Activated naive CD8-positive, alpha-beta T cell treated with anti-CD3 and anti-CD28 coated beads, Interleukin-2, amount 50 U/mL, for 16 hours (primary cell): Measurements from ENCODE around the gene G0S2.

Experiments
- DNase-seq: peaks from one replicate; pipeline ENCODE4 v3.0.0-alpha.2; 2020; ENCODE audit warnings: low read depth, low spot score

The G0S2 gene, protein sequence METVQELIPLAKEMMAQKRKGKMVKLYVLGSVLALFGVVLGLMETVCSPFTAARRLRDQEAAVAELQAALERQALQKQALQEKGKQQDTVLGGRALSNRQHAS

DNA sequence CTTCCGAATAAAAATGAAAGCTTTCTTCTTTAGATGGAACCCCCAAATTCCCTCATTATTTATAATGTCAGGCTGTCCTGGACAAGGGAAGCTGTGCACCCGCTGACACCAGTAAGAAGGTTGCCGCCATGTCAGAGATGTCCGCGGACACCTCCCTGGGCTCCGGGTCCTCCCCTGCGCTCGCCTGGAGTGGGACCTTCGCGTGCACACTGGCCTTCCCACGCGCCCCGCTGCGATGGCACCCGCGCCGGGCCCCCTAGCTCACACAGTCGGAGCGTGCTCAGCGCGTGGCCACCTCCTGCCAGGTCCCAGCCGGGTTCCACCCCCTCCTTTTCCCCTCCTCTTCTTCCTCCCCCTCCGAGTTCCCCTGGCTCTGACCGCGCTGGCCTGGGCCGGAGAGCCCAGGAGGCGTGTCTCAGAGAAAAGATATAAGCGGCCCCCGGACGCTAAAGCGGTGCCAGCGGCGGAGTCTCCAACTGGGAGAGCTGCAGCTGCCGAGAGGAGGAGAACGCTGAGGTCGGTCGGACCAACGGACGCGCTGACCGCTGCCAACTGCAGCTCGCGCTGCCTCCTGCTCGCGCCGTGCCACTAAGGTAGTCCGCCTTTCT is at the start of gene G0S2:
TSS of gene G0S2 (plus strand) at position 456 of the 608 bp plus-strand sequence. CDS start 273 bp downstream, outside the sequence.
- DNase-seq: no peak

DNA sequence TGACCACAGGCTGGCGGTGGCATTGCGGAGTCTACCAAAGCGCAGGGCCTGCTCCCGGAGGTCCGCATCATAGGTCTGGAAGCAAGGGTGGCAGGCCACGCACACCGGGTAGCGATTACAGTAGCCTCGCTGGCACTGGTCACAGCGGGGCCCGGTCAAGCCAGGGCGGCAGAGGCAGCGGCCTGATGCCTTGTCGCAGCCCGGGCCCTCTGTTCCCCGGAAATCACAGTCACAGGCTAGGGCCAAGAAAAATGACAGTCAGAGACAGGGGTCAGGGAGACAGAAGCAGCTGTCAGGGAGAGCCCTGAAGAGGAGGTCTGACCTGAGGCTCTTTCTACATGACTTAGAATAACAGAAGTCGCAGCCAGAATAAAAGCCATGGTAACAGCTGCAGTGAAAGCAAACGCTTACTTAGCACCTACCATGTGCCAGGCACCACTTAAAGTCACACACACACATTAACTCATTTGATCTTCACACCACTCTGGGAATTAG is 49.4 kb upstream of the G0S2 start:
- no peak for DNase-seq

DNA sequence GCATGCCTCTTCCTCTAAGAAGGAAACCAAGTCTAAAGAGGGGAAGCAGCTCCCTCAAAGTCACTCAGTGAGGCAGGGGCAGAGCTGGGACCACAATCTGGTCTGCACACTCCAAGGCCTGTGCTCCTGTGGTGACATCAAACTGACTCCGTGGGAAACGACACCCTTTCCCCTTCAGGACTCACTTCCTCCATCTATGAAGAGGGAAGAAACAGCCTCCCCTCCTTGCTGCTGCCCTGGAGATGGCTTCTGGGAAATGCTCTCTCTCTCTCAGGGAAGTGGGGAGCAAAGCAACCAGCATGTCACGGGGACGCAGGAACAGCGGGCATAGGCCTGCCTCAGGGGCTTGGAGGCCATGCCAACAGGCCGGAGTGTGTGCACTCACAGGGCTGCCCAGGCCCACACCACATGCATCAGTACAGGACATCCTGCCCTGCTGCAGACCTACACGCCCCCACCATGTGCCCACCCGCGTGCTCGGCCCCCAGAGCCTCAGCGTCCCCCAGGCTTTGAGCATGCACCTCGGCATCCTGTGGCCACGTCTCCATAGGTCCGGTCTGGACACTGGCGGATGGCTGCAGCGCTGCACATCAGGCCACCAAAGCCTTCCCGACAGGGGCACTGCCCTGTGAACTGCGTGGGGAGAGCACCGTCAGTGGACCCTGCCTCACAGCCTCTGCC is 48.7 kb upstream of the G0S2 start:
- DNase-seq: no peak

DNA sequence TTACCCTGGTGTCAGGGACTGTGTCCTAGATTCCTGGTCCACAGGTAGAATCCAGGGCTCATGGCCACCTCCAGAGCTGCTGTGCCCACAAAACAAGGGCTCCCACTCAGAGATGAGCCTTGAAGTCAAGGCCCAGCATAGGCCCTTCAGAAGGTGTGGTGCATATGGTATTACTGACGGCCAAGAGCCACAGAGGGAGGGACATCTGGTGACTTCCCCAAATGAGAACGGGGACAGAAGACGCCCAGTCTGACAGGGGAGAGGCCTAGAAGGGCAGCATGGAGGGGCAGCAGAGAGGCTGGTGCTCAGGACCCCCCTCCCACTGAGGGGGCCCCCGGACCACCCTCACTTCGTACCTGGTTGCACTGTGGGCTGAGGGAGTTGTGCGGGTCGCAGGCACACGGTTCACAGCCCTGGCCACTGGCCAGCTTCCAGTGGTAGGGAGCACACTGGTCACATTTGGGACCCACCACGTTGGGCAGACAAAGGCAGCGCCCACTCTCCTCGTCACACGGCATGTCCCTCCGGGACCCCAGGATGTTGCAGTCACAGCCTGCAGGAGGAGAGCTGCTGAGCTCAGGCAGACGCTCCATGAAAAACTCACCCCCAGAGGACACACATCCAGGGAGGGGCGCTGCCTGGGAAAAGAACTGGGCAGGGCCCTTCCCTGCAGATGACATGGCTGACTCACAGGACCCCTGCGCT is 48.0 kb upstream of the G0S2 start:
- no peak for DNase-seq

DNA sequence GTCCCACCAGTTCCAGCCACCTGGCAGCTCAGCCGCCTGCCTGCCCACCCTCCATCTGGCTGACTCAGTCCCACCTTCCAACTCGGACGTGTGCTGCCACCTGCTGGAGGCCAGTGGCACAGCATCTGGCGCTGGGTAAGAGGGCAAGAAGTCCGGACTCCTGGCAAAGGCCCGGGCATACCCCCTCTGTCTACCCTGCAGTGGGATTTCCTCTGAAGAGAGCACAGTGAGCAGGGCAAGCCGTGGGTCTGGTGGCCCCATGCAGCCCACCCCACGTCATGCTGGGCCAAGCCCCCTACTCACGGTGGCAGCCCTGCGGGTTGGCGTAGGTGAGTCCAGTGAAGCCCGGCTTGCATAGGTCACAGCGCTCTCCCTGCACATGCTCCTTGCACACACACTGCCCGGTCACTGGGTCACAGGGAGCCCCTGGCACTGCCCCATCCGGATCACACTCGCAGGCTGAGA is 47.4 kb upstream of the G0S2 start:
- DNase-seq: peak; percentile 66

DNA sequence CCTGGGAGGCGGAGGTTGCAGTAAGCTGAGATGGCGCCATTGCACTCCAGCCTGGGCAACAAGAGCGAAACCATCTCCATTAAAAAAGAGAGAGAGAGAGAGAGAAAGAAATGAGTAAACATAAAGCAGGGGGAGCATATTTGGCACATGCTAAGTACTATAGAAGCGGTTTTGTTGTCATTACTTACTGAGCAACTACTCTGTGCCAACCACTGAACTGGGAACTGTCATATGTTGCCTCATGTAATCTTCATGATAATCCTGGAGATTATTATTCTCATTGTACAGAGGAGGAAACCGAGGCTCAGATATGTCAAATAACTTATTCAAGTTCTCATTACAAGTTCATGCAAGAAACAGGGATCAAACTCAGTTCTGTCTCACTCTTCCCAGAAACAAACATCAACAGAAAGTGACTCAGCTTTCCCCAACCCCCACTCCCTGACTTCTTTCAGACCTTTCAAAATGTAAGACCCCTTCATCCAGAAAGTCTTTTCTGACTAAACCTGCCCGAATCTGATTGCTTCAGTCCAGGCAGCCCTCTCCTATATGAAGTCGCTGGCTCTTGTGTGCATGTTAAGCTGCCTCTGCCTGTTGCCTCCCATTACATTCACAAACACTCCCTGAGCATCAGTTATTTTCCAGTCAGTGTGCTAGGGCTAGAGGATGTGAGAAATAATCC is 46.5 kb upstream of the G0S2 start:
- DNase-seq: no peak

DNA sequence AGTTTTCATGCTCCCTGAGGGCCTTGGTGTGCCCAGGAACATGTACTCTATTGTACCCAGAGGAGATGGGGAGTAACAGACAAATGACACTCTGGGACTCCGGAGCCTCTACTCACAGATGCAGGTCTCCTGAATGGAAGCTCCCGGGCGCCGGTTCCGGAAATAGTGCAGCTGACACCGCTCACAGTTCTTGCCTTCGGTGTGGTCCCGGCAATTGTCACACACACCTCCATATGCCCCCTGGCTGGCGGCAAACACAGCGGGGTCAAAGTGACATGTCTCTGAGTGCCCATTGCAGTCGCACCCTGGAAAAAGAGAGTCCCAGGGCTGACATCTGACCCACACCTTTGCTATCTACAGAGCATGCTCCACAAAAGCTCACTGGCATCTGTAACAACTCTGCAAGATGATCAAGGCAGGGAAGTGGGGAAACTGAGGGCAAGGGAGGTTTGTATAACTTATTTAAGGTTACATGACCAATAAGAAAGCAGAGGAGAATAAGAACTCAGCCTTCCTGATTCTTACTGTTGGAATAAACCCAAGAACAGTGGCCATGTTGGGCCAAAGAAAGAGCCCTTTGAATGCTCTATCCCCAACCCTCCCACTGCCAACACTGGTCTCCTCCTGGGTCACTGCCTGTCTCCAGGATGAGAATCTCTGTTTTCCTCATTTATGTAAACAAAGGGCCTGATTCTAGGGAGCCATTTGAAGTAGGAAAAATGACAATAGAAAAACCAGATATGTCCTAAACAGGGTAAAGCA is 45.4 kb upstream of the G0S2 start:
- no peak for DNase-seq

DNA sequence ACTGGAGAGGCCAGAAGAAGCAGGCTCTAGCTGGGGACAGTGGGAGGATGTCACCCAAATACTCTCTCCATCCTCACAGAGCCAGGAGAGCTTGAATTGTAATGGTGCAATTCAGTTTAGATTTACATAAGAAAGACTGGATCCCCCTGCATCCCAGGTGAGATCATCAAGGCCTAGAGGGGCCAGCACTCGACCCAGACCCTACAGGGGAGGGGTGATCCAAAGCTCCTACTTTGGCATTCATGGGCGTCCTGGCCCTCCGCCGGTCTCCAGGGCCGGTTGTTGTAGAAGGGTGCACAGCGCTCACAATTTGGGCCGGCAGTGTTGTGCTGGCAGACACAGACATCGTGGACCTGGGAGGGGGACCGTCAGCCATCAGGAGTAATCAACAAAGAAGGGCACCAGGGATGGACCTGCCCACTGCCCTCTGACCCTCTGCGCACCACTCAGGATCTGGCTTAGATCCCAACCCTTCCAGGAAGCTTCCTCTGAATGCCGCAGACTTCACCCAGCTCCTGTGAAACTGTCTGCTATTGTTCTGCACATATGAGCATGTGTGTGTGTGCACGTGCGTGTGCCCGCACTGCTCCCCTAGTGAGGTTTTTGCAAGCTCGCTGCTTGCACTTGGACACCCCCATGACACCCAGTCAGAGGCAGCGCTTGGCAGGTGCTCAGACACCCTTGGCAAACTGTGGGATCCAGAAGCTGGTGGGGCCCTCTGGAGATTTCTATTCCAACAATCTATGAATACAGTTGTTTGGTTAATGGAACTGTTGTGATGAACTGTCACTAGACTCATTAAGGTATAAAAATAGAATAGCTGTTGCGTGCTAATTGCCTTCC is 44.6 kb upstream of the G0S2 start:
- no peak for DNase-seq

DNA sequence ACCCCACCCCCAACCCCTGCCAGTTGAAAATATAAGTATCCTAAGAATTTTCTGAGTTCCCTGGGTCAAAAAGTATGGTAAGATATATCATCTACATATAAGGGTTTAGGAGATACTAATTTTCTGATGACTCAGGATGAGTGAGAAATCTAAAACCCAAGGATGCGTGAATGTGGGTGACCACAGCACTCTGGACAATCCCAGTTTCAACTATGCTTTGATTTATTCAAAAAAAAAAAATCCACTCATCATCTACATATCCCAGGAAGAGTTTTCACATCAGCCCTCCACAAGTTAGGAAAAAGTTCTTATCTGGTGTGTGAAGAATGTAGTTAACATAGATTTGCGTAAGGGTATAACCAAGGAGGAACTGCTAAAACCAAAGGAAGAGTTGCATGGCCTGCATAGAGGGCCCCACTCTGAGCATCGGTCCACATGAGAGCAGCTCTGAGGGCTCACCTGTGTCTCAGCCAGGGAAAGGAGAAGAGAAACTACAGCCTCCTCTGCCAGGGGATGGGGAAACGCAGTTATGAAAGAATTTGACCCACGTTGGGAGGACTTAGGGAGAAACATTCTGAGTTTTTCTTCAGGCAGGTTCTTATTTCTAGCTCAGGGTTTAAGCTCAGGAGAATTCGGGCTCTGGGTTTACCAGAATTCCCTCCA is 41.7 kb upstream of the G0S2 start:
- DNase-seq: no peak

DNA sequence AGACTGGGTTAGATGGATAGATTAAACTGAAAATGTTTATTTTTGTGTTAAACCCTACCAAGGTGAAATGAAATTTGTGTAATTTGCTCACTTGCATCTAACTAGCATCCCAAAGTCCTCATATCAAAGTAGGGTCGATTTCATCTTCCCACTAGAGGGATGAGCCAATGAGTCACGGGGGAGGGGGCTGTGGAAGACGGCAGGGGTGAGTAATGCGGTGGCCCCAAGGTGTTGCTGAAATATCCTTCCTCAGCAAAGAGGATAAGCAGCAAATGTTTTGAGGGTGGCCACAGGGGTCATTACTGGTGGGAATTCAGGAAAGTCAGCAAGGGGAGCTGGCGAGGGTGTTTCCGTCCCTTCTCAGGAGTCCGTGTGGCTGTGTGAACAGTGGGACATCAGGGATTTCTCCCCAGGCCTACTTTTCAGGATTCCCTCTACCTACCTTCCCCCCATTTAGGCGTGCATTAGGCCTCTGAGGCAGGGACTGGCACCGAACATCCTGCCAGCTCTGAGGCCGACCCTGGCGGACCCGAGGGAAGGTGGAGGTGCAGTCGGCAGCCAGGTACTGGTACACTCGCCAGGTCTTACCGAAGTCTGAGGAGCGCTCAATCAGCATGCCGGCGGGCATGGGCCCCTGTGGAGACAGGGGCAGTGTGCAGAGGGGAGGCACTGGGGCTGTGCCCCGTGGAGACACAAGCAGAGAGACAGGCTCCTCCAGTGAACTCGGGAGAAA is 41.0 kb upstream of the G0S2 start:
- DNase-seq: no peak

DNA sequence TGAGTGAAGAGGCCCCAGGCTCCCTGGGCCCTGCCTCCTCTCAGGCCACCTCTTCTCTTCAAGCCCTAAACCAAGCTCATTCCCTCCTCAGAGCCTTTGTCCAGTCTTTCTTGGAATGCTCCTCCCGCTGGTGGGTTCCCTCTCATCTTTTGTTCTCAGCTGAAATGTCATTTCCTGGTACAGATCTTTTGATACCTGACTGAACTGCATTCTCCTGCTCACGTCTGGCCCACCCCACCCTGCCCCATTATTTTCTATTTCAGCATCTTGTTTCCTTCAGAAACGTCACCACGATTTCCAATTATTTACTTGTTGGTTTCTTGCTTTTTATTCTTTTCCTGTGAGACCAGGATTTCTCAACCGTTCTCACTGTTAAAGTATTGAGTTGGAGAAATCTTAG is 39.4 kb upstream of the G0S2 start:
- no peak for DNase-seq

DNA sequence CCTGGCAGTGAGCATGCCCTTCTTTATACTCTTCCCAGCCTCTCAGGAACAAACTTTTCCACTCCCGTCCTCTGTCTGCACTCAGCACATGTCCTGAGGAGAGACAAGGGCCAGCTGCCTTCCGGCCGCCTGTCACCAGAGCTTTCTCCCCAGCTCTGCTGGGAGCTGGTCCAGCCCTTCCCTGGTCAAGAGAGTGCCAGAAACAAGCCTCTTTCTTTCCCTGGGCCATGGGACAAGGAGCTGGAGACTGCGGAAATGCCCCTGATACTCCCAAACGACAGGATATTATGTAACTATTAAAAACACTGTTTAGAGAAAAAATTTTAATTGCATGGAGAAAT is 33.4 kb upstream of the G0S2 start:
- DNase-seq: no peak

DNA sequence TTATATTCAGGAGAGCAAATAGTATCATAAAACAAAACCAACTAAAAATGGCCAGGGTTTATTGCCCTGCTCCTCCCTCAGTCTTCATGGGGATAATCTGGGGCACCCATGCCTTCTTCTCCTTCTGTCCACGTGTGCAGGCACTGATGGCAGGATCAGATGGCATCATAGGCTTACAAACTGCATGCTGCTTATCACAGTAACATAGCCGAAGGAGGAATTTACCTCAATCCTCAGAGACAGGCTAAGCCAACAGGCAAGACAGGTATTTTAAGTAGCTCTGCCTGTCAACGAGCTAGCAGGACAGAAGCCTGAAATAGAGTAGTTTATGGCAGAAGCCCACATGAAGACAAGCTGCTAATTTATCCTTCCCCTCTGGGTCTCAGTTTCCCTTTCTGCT is 32.4 kb upstream of the G0S2 start:
- DNase-seq: no peak

DNA sequence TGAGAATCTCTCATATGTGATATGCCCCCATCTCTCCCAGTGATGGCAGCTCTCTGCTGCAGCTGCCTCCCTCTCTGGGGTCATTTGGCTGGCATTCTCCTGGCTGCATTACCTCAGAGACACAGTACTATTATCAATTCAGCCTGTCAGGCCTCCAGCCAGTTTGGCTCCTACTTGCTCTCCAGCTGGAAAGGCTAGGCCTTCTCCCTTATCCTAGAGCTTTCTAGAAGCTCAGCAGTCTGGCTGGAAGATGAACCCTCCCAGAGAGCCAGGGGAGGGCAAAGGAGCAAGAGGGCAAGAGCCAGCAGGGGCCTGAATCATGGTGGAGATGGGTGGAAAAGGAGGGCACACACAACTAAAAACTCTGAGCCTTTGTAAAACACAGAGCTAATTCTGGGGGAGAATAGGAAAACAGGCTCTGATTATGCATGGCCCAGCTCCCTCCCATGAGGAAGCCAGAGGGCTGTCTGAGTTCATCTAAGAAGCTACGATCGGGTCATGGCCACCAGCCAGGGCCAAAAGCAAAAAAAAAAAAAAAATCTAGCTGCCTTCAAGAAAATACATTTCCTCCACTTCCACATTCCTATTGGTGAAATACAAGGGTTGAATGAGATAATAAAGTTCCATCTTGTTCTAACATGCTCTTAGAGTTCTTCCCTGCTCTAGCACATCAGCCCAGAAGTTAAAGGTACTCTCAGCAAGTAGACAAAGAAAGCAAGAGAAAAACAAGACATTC is 31.8 kb upstream of the G0S2 start:
- no peak for DNase-seq

DNA sequence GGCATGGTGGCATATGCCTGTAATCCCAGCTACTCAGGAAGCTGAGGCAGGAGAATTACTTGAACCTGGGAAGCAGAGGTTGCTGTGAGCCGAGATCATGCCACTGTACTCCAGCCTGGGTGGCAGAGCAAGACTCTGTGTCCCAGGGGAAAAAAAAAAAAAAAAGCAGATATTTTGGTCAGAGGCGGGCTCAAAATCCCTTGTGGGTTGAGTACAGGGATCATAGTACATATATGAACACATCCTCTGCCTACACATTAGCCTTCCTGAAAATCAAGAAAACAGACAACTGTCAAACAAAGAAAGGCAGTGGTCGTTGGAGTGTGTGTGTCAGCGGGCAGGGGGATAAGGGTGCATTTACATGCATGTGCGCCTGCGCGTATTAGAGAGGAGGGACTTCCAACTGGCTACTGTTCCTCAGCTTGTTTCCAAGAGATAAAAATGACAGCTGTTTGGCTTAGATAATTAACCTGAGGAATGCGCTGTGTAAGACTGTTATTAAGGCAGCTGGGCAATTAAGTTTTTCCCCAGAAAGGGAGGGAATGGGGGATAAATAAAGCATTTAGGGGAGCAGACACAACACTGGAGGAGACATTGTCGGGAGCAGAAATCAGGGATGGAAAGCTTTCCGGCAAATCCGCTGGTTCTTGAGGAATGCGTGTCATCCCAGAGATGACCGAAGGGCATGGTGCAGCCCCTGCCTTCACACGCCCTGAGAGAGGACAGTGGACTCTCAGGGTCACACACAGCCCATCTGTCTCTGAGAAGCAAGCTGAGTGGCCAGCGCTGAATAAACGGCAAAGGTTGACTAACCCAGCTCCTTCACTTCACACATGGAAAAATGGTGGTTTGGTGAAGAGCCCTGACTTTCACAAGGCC is 29.4 kb upstream of the G0S2 start:
- DNase-seq: no peak

DNA sequence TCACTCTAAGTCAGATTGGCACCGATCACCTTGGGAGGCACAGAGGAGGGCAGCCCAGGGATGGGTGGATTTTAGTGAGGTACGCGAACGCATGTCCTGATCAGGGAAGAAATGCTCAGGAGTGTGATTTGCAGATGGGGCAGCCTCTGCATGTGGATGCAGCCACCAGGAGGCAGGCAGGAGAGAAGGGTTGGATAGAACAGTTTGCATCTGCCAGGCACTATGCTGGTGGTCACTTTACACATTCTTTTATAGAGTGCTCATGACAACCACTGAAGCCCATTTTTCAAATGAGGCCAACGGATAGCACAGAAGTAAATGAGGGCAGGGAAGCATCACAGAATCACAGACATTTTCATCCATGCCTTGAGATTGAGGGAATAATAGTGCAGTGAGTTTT is 28.7 kb upstream of the G0S2 start:
- no peak for DNase-seq

DNA sequence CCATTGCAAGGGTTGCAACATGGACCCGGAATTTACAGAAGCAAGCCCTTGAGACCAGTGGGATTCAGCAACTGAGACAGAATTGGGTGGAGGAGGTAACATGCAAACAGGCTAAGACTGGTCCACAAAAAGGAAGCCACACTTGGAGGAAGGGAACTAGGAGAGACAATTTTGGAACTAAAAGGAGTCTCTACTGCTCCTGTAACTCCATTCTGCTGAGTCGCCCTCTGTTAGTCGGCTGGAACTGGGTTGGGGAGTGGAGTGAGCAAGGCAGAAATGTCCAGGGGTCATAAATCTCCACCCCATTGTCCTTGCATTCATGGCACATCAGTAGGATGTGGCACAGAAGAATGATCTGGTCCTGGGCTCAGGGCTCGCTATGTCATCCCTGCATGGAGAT is 28.1 kb upstream of the G0S2 start:
- DNase-seq: no peak
